WI38 (cell line): ENCODE data around the gene SMIM26.

Experiments used
- H3K4me3 ChIP-seq: 2 replicates; pipeline ENCODE4 v1.5.1; 2011; ENCODE audit warnings: low read depth, mild to moderate bottlenecking, control low read depth, low read length
- TF ChIP-seq, protein P1 (sequence below): IDR thresholded peaks from 2 replicates; pipeline ENCODE4 v1.5.1; 2012; ENCODE audit warnings: low read depth, mild to moderate bottlenecking, control low read depth, low read length

SMIM26 gene

DNA sequence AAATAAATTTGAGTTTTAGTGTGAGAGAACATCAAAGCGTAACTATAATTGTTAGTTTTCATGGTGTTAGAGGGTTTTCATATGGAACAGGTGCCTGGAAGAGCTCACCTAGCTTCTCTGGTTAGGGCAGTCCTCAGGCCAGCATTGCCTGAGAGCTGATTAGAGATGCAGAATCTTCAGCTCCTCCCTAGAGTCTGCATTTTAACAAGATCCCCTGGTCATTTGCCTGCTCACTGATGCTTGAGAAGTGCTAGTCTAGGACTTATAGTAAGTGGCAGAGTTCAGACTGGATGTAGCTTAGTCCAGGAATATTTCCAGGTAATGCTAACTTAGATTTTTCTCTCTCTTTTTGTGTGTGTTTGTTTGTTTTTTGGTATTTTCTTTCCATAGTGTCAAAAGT is 21.7 kb upstream of the SMIM26 start:
- TF ChIP-seq, protein P1, sequence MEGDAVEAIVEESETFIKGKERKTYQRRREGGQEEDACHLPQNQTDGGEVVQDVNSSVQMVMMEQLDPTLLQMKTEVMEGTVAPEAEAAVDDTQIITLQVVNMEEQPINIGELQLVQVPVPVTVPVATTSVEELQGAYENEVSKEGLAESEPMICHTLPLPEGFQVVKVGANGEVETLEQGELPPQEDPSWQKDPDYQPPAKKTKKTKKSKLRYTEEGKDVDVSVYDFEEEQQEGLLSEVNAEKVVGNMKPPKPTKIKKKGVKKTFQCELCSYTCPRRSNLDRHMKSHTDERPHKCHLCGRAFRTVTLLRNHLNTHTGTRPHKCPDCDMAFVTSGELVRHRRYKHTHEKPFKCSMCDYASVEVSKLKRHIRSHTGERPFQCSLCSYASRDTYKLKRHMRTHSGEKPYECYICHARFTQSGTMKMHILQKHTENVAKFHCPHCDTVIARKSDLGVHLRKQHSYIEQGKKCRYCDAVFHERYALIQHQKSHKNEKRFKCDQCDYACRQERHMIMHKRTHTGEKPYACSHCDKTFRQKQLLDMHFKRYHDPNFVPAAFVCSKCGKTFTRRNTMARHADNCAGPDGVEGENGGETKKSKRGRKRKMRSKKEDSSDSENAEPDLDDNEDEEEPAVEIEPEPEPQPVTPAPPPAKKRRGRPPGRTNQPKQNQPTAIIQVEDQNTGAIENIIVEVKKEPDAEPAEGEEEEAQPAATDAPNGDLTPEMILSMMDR = no peak
- H3K4me3 ChIP-seq = no peak overlapping the region

DNA sequence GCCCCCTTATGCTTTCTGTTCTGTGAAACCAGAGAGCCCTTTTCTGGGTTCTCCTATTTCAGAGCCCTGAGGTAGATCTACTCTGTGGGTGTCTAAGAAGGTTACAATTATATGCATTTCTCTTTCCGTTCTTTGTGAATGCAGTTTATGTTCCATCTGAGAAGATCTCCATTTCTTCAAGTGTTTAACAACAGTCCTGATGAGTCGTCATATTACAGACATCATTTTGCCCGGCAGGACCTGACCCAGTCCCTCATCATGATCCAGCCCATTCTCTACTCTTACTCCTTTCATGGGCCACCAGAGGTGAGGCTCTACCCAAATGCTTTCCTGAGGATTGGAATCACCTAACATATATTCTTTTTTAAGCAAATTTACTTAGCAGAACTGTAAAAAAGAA is 18.8 kb upstream of the SMIM26 start:
- TF ChIP-seq, protein P1 = no peak
- no peak overlapping the region for H3K4me3 ChIP-seq

DNA sequence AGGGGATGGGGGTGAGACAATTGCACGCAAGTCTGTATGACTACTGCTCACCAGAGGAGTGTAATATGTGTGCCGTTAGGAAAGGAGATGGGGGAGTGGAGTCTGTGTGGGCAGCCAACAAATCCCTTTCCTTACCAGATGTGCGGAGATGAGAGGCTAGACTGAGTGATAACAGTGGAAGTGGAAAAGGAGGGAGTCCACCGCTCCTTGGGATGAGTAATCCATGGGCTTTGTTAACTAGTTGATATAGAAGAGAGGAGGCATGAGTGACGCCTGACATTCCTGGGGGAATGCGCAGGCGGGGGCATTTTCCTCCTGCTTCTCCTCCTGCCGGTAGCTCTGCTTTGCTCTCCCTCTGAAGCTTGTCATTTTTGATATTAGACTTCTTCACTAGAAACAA is 13.5 kb upstream of the SMIM26 start:
- no peak overlapping the region for H3K4me3 ChIP-seq
- TF ChIP-seq, protein P1 = no peak

DNA sequence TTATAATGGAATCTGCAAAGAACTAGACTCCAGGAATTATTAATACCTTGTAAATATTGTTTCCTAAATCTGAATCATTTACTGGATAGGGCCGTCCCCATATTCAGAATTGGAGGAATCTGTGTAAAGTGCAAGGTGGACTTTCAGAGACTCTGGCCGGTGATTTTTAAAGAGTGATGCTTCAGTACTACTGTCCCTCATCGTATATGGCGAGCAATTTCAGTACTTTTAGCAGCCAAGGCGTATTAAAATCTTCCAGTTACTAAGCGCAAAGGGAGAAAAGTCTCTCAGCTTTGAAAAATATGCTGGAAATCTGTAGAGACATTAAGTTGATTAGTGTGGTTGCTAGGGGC is 483 bp downstream of the SMIM26 start:
- TF ChIP-seq, protein P1 = no peak
- peak overlapping the region; percentile 83 for H3K4me3 ChIP-seq

DNA sequence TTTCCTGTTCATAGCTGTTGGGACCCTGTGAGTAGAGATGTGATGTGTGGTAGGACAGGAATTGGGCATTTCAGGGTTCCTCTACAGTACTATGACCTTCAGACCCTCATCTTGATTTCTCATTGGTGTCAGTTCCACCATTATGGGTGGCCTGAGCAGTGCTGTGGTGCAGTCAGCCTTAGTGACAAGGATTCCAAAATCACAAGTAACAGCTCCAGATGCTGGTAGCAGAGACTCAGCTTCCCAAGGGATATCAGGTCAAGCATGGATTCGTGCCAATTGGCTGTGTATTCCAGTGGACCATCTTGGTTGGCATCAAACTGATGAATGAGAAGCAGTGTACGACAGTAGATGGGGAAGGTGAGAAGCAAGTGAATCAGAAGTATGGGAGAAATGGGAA is 3.8 kb downstream of the SMIM26 start:
- no peak overlapping the region for H3K4me3 ChIP-seq
- TF ChIP-seq, protein P1 = no peak

DNA sequence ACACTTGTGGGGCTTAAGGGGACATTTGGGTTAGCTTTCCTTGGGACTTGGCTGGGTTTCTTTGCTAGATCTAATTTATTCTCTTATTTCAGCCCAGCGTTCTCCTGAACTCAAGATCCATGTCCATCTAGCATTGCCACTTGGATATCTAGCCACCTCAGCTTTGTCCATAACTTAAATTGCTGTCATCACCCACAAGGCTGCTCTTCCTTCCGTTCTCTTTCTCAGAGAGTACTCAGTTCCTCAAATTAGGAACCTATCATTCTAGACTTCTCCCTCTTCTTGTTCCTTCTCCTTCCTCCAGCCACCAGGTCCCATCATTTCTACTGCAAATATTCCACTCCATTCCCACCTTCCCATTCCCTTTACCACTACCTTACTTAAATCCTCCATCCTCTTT is 4.3 kb downstream of the SMIM26 start:
- TF ChIP-seq, protein P1 = no peak
- H3K4me3 ChIP-seq = no peak overlapping the region

DNA sequence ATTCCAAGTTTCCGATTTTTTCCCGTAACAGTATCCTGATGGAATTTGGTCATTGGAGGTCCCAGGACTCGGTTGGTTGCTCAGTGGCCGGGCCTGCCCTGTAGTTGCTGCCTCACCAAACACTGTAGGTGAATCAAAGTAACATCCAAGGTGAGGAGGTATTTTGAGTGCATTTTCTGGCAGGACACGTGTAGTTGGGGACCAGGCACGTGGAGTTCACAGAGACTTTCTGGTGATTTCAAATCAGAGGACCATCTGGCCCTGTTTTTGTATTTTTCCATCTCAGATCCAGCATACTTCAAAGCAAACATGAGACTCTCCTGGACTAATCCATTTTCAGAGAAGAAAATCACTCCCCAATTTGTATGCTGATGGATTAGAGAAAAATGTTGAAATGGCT is 10.7 kb downstream of the SMIM26 start:
- H3K4me3 ChIP-seq = no peak overlapping the region
- TF ChIP-seq, protein P1 = no peak
